Body of pancreas (tissue), 4 donors: Measurements from ENCODE around the gene AHR. TPM values are rescaled to one million over a fixed set of nuclear protein-coding genes. Genes with fewer than 3 reads are reported as not detected.

Source experiments
- ATAC-seq: fragments of 150-250 bp; one replicate; pipeline ENCODE4 v1.9.1; 2016
- DNase-seq, 4 donors: peaks; one replicate each; pipeline ENCODE4 v3.0.0-alpha.2; 2019
- H3K27ac ChIP-seq, 4 donors: fragments of 200-600 bp; sonication (generic); 1 replicate in 3 of 4; 2 replicates in 1 of 4; pipeline versions ENCODE4 v1.5.1 to v1.6.1; 2016 to 2019; ENCODE audit warnings: mild to moderate bottlenecking in 1 of 4, mixed read lengths in 1 of 4, moderate library complexity in 1 of 4
- H3K27me3 ChIP-seq, 2 donors: fragments of 200-600 bp; sonication (generic); one replicate each; pipeline ENCODE4 v1.6.0; 2016; ENCODE audit warnings: mild to moderate bottlenecking in 1 of 2
- H3K36me3 ChIP-seq, 2 donors: fragments of 200-600 bp; sonication (generic); replicated peaks in 1 of 2; 2 replicates each; pipeline ENCODE4 v1.5.1; 2016; ENCODE audit warnings: low read depth in 2 of 2; ENCODE audit not compliant: insufficient read depth in 1 of 2
- H3K4me1 ChIP-seq: fragments of 200-600 bp; sonication (generic); one replicate; pipeline ENCODE4 v1.6.0; 2016
- H3K4me3 ChIP-seq, 2 donors: fragments of 200-600 bp; sonication (generic); 1 replicate in 1 of 2; 2 replicates in 1 of 2; pipeline ENCODE4 v1.5.1; 2016 to 2019
- H3K9me3 ChIP-seq, 3 donors: fragments of 200-600 bp; sonication (generic); 1 replicate in 2 of 3; 2 replicates in 1 of 3; pipeline ENCODE4 v1.5.1; 2016
- POLR2A ChIP-seq, 3 donors: fragments of 450-650 bp; IDR thresholded peaks; one replicate each; pipeline ENCODE4 v1.6.1; 2016; ENCODE audit warnings: antibody characterized with exemption in 3 of 3, mild to moderate bottlenecking in 2 of 3
- WGBS, 2 donors: methylation state at CpG; one replicate each; pipeline ENCODE4 v1.1.5; 2017; 5-methylcytosine and 5-hydroxymethylcytosine counted together
- intact Hi-C: fragments of 100-400 bp; cut with DNase I; formaldehyde crosslinking; loops from one replicate; pipeline ENCODE4 v1.15.1; 2023
- total RNA-seq, 2 donors: library from RNA; depleted of rRNA; stranded (reverse); fragments of >200 nt; gene quantifications; one replicate each; pipeline ENCODE4 v1.1.0, GENCODE V29; 2016
- TF ChIP-seq, protein P1 (sequence below), 7 experiments: fragments of 450-650 bp in 4 of 7; fragments of 200-600 bp in 3 of 7; sonication (generic) in 3 of 7; IDR thresholded peaks; one replicate each; pipeline ENCODE4 v1.5.1; 2016 to 2019; ENCODE audit warnings: antibody characterized with exemption in 7 of 7

AHR gene
- total RNA-seq, 2 donors from 2014 or later = 29.7 to 42.0 TPM

DNA sequence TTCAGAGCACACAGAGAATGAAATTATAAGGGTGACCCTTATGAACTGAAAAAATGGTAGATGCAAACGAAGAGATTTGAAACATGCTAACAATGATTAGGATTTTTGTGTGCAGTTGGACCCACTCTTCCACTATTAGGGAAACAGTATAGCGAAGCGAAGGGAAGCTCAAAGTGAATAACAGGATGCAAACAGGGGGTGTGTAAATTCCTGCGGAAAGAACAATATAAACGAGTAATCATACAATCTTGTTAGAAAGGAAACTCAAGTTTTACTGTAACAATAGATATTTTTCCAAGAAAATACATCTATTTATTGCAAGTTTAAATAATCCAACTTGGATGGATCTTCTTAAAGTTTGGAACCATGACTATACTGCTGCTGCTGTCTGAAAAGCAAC lies 14.7 kb downstream of the AHR start:
- TF ChIP-seq, protein P1, sequence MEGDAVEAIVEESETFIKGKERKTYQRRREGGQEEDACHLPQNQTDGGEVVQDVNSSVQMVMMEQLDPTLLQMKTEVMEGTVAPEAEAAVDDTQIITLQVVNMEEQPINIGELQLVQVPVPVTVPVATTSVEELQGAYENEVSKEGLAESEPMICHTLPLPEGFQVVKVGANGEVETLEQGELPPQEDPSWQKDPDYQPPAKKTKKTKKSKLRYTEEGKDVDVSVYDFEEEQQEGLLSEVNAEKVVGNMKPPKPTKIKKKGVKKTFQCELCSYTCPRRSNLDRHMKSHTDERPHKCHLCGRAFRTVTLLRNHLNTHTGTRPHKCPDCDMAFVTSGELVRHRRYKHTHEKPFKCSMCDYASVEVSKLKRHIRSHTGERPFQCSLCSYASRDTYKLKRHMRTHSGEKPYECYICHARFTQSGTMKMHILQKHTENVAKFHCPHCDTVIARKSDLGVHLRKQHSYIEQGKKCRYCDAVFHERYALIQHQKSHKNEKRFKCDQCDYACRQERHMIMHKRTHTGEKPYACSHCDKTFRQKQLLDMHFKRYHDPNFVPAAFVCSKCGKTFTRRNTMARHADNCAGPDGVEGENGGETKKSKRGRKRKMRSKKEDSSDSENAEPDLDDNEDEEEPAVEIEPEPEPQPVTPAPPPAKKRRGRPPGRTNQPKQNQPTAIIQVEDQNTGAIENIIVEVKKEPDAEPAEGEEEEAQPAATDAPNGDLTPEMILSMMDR (IDR thresholded peaks at IDR 0.05) = no peak
- TF ChIP-seq POLR2A (IDR thresholded peaks at IDR 0.05) = no peak
- no peak for ATAC-seq
- Histone ChIP-seq H3K4me3 (no peak overlapping the region), H3K4me1 (peaks cover 2% of the 10 kb centered on the region), H3K9me3 (no peaks in the 10 kb centered on the region), H3K27ac (no peak overlapping the region), H3K36me3 (peaks cover 0 to 5% of the 10 kb centered on the region in 2 donors), H3K27me3 (no peaks in the 10 kb centered on the region)
- 80 to 93% methylated on average over 5 of the region's 5 CpGs for WGBS, 2 donors
- intact Hi-C loops = no loop called here
- no peak for DNase-seq

DNA sequence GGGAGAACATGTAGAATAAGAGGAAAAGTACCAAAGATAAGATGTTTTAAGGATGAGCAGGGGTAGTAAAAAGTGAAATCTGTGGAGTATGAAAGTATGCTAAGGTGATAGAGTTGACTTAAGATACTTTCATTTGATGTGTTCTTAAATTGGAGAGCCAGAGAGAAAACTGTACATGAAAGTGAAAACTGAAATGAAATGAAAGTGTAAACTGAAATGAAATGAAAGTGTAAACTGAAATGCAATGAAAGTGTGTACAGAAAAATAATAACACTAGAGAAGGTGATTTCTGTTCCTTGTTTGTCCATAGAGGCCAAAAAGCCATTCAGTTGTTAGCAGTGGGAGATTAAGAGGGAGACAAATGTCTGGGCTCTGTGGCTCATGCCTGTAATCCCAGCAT lies 17.5 kb downstream of the AHR start:
- intact Hi-C loops = no loop called here
- Histone ChIP-seq H3K27me3 (no peaks in the 10 kb centered on the region), H3K4me1 (peaks cover 5% of the 10 kb centered on the region), H3K9me3 (no peaks in the 10 kb centered on the region), H3K4me3 (no peak overlapping the region), H3K27ac (no peak overlapping the region), H3K36me3 (peaks cover 0 to 5% of the 10 kb centered on the region in 2 donors)
- ATAC-seq (no peak), DNase-seq (no peak)
- no peak for TF ChIP-seq POLR2A (IDR thresholded peaks at IDR 0.05)
- TF ChIP-seq, protein P1 (IDR thresholded peaks at IDR 0.05) = no peak

DNA sequence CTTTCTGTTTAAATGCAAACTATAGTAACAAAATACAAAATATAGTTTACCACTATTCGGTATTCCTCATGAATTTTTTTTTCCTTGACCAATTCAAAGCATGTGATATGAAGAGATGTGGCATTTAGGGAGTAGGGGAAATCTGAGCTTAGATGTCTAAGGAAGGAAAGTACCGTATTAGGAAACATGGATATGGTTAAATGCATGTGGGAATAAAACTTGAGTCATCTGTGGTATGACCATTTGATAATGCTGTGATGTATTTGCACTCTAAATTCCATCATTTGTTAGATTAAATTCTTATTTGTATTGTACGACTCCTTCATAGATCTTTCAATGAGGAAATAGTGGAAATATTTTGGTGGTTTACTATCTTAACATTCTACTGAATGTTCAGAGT lies 19.7 kb downstream of the AHR start:
- Histone ChIP-seq H3K4me1 (peaks cover 7% of the 10 kb centered on the region), H3K27me3 (no peaks in the 10 kb centered on the region), H3K9me3 (no peaks in the 10 kb centered on the region), H3K36me3 (peaks cover 0 to 5% of the 10 kb centered on the region in 2 donors), H3K27ac (no peak overlapping the region), H3K4me3 (no peak overlapping the region)
- TF ChIP-seq, protein P1 (IDR thresholded peaks at IDR 0.05) = no peak
- TF ChIP-seq POLR2A (IDR thresholded peaks at IDR 0.05) = no peak
- ATAC-seq = no peak
- DNase-seq = no peak
- WGBS, 2 donors = 84 to 86% methylated on average over 3 of the region's 3 CpGs
- intact Hi-C loops = no loop called here

DNA sequence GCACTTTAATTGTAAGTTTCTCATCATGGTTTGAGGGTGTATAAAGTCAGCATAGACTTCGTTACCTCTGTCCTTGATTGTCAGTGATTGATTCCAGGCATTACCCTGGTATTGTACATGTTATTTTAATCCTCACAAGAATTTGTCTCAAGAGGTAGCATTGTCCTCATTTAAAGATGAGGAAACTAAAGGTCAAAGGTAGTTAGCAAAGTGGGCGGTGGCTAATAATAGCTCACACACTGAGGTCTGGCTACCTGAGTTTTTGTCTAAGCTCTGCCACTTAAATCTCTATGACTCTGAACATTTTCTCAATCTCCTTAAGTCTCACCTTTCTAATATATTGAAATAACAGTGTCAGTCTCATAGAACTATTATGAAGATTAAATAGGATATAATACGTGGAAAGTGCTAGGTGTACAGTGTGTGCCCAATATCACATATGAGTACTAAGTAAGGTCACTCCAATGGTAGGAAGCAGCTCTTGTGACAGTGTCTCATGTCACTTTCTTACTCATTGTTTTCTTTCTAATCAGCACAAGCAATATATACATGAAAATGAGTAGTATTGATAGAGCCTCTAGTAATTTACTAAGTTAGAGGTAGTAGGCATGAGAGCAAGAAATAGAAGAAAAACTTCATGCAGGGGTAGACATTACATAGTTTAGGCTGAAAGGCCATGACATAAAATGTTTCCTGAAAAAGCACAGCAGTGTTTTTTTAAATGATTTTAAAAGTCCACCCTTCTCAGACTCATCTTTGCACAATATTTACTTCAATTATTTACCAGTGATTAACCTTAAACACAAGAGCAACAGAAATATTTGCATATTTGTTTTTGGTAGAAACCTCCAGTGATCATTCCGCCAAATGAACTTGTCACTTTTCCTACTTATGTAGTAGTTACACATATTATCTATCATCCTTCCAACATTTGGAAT lies 21.0 kb downstream of the AHR start:
- WGBS, 2 donors = 94% methylated on average over 4 of the region's 4 CpGs
- Histone ChIP-seq H3K4me1 (peaks cover 7% of the 10 kb centered on the region), H3K4me3 (no peak overlapping the region), H3K36me3 (peaks cover 0 to 3% of the 10 kb centered on the region in 2 donors), H3K9me3 (no peaks in the 10 kb centered on the region), H3K27ac (no peak overlapping the region), H3K27me3 (no peaks in the 10 kb centered on the region)
- no peak for TF ChIP-seq POLR2A (IDR thresholded peaks at IDR 0.05)
- TF ChIP-seq, protein P1 (IDR thresholded peaks at IDR 0.05) = no peak
- no peak for DNase-seq
- intact Hi-C loops = no loop called here
- ATAC-seq = no peak

DNA sequence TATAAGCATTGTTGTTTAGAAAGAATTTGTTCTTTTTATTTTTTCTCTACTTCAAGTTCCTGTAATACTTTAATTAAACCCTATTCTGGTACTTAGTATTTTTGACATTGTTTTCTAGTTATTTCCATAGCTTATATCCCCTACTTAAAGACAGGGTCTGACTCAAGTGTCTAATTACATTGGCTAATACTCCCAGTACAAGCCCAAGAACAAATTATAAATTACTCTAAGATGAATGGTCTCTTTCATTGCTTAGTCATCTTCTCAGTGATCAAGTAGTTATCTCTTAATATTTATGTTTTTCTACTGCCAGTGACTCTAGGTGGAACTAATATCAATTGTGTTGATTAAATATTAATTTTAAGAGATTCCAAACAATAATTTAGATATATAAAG lies 21.6 kb downstream of the AHR start:
- intact Hi-C loops = no loop called here
- Histone ChIP-seq H3K9me3 (no peaks in the 10 kb centered on the region), H3K27ac (no peak overlapping the region), H3K4me1 (peaks cover 7% of the 10 kb centered on the region), H3K36me3 (peaks cover 0 to 3% of the 10 kb centered on the region in 2 donors), H3K27me3 (no peaks in the 10 kb centered on the region), H3K4me3 (no peak overlapping the region)
- TF ChIP-seq, protein P1 (IDR thresholded peaks at IDR 0.05) = no peak
- TF ChIP-seq POLR2A (IDR thresholded peaks at IDR 0.05) = no peak
- ATAC-seq (no peak), DNase-seq (no peak)
